GM18868 (cell line): ENCODE measurements around the gene FAM222A.

Experiments used
- ATAC-seq: cut with Tn5 transposase; IDR thresholded peaks from one replicate; pipeline ENCODE4 v1.9.1; 2021; ENCODE audit warnings: mild to moderate bottlenecking, moderate library complexity; ENCODE audit not compliant: unreplicated experiment

FAM222A gene

GRCh38 chr12:109758426-109759420, 45.1 kb downstream of the FAM222A start:
- ATAC-seq: no peak

DNA sequence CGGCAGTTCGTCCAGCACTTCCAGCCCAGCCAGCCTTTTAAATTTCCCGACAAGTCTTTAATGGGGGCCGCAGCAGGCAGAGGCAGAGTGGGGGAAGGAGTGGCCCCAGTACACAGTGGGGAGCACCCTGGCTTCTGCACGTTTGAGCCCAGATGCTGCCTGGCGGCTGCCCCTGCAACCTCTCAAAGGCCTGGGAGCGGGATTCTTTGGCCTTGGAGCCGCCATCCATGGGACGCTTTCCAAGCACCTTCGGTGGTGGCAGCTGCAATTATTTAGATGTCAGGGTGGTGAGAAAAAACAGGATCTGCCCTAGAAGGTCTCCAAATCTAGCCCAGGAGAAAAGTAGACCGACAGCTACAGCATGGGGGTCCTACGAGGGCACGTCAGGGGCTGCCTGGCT, 46.0 kb downstream of the FAM222A start:
- no peak for ATAC-seq

DNA sequence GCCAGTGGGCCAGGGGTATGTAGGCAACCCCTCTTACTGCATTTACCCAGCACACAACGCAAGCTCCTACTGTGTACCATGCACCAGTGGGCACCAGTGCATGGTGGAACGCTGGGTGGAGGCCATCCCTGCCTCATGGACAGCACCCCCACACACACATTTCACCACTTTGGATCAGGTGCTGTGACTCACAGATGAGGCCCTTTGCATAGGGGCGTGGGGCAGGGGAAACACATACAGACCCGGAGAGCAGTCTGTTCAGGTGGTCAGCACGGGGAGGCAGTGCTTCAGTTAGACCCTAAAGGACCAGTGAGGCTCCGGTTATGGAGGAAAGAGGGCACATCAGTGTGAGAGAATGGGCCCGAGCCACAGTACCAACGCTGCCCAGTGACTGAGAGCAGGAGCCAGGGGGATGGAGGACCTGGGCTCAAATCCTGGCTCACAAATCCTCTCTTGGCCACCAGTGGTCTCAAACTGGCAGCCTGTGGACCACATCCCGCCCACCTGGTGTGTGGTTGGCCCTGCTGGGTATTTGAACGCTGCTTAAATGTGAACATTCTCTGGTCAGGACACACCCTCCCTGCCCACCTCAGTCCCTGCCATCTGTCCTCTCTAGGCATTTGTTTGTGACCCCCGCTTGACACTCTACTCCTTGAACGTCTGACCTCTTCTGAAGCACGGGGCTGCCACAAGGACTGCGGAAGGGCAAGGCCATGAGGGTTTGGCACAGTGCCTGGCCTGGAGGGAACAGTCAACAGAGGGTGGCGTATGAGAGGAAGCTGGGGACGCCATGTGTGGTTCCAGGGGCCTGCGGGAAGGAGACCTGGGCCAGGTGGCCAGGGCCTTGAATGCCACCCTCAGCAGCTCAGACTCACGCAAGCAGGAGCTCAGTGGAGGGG, 46.7 kb downstream of the FAM222A start:
- ATAC-seq: no peak

DNA sequence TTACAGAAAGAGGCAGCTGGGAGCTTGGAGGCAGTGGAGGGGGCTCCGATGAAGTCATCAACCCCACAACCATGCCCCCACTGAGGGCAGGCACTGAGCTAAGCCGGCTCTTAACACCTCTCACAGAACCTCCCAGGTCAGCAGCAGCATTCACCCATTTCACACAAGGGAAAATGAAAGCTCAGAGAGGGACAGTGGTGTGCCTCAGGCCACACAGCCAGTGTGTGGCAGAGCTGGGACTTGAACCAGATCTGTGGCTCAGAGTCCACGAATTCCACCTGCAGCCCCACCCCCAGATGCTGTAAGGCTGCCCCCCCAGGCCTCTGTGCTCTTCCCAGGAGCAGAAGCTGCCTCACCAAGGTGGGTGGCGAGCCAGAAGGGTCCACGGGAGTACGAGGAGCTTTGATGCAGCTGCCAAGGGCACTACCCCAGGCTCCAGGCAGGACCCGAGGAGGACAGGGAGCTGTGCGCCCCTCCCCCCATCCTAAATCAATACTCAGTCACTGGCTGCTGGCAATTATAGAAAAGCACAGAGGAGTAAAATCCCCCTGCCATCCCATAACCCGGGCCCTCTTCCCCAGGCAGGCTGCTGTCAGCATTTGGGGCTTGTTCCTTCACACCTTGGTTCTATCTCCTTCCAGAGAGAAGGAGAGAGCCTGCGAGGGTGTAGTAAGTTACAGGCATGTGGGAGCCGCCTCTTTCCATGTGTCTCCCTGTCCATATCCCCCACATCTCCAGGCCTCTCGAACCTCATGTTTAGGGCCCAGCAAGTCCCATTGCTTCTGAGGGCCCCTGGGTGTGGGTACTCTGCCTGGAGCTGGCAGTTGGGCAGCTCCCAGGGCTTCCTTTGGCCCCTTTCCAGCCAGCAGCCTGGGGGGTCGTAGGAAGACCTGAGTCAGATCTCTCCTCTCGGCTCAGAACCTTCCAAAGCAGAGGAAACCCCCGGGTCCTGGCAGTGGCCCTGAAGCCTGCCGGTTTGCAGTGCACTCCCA, 47.6 kb downstream of the FAM222A start:
- no peak for ATAC-seq

DNA sequence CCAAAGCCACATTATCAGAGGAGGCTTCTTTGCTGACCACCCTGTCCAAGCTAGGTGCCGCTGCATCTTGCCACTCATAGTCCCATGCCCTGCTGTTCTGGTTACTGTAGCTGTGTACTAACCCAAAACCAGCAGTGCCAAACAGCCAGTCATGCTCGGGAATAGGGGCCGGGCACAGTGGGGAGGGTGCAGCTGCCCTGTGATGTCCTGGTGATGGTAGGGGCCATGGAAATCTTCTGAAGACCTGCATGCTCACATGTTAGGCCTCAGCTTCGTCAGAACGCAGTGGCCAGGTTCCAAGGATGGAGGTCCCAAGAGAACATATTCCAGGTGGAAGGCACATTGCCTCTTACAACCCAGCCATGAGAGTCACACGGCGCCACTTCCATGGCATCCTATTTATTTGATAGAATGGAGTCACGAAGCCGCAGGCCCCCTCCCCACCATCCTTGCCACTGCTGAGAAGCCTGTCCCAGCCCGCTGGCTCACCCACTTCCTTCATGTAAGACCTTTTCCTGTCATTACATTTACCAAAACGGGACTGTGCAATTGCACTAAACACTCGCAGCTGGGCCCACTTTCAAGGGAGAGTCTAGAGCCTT, 48.5 kb downstream of the FAM222A start:
- no peak for ATAC-seq

- no peak for ATAC-seq
Observed at GRCh38 chr12:109762673-109763191, 49.1 kb downstream of the FAM222A start.

- no peak for ATAC-seq
Observed at GRCh38 chr12:109763201-109763841, 49.7 kb downstream of the FAM222A start.

DNA sequence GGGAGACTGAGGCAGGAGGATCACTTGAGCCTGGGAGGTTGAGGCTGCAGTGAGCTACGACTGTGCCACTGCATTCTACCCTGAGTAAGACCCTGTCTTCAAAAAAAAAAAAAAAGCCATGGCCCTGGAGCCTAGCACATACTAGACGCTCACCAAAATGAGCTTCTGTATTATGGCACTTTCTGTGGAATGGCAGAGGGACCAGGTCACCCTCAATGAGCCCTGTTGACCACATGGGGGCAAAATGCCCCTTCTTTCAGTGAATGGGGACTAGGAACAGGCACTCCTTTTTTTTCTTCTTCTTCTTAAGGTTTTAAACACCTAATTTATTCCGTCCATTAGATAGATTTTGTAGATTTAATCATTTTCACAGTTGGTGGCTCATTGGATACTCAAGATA, 50.5 kb downstream of the FAM222A start:
- ATAC-seq: no peak

DNA sequence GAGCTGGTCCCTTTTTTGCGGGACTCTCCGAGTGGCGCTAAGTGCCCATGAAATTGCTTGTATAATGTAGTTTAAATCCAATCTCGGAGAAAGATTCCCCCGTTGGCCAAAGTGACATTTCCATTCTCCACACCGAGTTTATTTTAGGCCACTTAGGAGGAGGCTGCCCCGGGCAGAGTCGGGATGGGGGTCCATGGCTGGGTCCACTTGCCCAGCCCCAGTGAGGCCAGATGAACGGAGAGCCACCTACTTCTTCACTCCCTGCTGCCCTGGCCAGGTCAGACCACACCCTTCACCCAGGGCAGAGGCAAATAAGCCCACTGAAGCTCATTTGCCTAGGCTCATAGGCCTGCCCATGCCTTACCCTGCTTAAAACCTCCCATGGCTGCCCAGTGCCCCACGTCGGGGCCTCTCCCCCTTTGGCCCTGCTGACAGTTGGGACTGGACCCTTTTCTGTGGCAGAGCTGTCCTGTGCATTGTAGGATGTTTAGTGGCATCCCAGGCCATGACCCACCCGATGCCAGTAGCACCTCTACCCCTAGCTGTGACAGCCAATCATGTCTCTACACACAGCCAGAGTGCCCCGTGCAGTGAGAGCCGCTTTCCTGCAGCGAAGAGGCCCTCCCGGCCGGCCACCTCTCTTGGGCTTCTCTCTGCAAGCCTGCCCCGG, 51.3 kb downstream of the FAM222A start:
- ATAC-seq: no peak

DNA sequence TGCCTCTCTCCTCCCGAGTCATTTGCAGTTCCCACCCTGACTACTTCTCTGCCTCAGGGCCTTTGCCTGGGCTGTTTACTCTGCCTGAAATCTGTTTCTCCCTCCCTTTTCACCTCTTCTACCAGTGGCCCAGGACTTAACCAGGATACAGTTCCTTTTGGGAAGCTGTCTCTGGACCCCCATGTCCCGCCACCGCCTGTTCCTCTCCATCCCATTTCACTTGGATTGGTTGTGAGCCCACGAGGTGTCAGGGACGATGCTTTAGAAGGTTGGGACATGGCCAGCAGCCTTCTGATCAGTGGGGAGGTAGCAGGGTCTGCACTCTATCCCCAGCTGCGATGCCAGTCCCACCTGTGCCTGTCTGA, 51.8 kb downstream of the FAM222A start:
- ATAC-seq: no peak

GRCh38 chr12:109766251-109766778, 52.7 kb downstream of the FAM222A start:
- ATAC-seq: no peak

DNA sequence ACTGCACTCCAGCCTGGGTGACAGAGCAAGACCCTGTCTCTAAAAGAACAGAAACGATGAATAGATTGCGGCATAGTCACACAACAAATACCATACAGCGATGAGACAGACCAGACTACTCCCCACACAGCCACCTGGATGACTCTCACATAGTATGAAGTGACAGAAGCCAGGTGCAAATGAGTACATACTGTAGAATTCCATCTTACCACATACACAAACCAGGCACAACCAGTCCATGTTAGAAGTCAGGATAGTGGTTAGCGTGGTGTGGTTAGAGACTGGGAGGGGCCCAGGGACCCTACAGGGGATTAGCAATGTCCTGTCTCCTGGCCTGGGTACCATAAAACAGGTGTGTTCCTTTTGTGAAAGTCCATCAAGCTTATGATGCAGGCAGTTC, 53.8 kb downstream of the FAM222A start:
- ATAC-seq: no peak

GRCh38 chr12:109767991-109768900, 54.6 kb downstream of the FAM222A start:
- ATAC-seq: no peak

DNA sequence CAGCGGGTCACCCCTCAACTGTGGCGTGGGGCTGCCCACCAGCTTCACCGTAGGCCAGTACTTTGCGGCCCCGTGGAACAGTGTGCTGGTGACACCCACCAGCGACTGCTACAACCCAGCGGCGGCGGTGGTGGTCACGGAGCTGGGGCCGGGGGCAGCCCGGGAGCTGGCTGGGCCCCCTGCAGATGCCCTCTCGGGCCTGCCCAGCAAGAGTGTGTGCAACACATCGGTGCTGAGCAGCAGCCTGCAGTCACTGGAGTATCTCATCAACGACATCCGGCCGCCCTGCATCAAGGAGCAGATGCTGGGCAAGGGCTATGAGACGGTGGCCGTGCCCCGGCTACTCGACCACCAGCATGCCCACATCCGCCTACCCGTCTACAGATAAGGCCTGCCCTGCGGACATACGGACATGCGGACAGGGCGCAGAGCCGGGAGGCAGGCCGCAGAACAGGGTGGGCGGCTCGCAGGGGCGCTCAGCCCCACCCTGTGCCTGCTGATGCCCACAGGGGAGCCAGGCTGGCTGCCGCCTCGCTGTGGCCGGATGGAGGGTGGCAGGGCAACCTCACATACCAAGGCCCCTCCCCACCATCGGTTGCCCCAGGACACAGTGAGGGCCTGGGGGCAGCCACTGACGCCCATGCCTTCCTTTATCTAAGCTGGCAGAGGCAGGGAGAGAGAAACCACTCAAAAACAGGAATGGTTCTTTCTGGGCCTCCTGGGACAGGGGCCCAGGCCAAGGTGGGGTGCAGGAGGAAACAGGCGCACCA, 55.5 kb downstream of the FAM222A start:
- no peak for ATAC-seq

GRCh38 chr12:109770104-109770860, 56.7 kb downstream of the FAM222A start:
- ATAC-seq: no peak
